CD4-positive, CD25-positive, alpha-beta regulatory T cell (primary cell): ENCODE results near the gene ENGASE. TPM values are rescaled to one million over a fixed set of nuclear protein-coding genes. Genes with fewer than 3 reads are reported as not detected.

ENCODE experiments used
- ATAC-seq, 2 donors: fragments of 150-1000 bp; cut with Tn5 transposase; one replicate each; pipeline ENCODE4 v1.10.0; 2021; ENCODE audit warnings: low read depth in 2 of 2, moderate number of reproducible peaks in 2 of 2, moderate library complexity in 1 of 2
- DNase-seq, 3 donors: peaks; one replicate each; pipeline versions ENCODE4 v3.0.0 to v3.0.0-alpha.2; 2012 to 2022; ENCODE audit warnings: mixed read lengths in 1 of 3
- H3K27ac ChIP-seq: one replicate; pipeline ENCODE4 v1.7.0; 2013; ENCODE audit warnings: mild to moderate bottlenecking, low read length; ENCODE audit not compliant: insufficient read depth, poor library complexity, severe bottlenecking
- H3K27me3 ChIP-seq: one replicate; pipeline ENCODE4 v1.7.0; 2013; ENCODE audit warnings: low read length; ENCODE audit not compliant: control insufficient read depth, insufficient read depth
- H3K36me3 ChIP-seq: one replicate; pipeline ENCODE4 v1.7.0; 2013; ENCODE audit warnings: mild to moderate bottlenecking, low read length, moderate library complexity; ENCODE audit not compliant: control insufficient read depth, insufficient read depth
- H3K4me1 ChIP-seq: 2 replicates; pipeline ENCODE4 v1.7.0; 2013; ENCODE audit warnings: mild to moderate bottlenecking, low read length; ENCODE audit not compliant: insufficient read depth, control insufficient read depth, poor library complexity, severe bottlenecking
- H3K4me3 ChIP-seq: one replicate; pipeline ENCODE4 v1.7.0; 2013; ENCODE audit warnings: low read depth, mild to moderate bottlenecking, low read length, moderate library complexity
- H3K9me3 ChIP-seq, 2 experiments: 1 replicate in 1 of 2; 2 replicates in 1 of 2; pipeline ENCODE4 v1.7.0; 2013; ENCODE audit warnings: low read length in 2 of 2, mild to moderate bottlenecking in 1 of 2, moderate library complexity in 1 of 2; ENCODE audit not compliant: control insufficient read depth in 2 of 2
- H3K27ac Mint-ChIP-seq, 3 donors: one replicate each; pipeline ENCODE4 v1.8.0; 2020 to 2022; ENCODE audit warnings: mild to moderate bottlenecking in 3 of 3, mixed read lengths in 3 of 3, moderate library complexity in 2 of 3
- H3K27me3 Mint-ChIP-seq: one replicate; pipeline ENCODE4 v1.8.0; 2022; ENCODE audit warnings: mild to moderate bottlenecking, mixed read lengths
- H3K36me3 Mint-ChIP-seq: one replicate; pipeline ENCODE4 v1.8.0; 2020; ENCODE audit warnings: mixed read lengths
- H3K4me1 Mint-ChIP-seq, 4 donors: one replicate each; pipeline ENCODE4 v1.8.0; 2020 to 2022; ENCODE audit warnings: mixed read lengths in 4 of 4, mild to moderate bottlenecking in 1 of 4
- H3K4me3 Mint-ChIP-seq, 4 donors: one replicate each; pipeline ENCODE4 v1.8.0; 2020 to 2022; ENCODE audit warnings: mild to moderate bottlenecking in 4 of 4, mixed read lengths in 4 of 4, moderate library complexity in 3 of 4
- H3K9me3 Mint-ChIP-seq, 7 donors: one replicate each; pipeline ENCODE4 v1.8.0; 2020 to 2022; ENCODE audit warnings: mixed read lengths in 7 of 7, mild to moderate bottlenecking in 3 of 7, moderate library complexity in 2 of 7
- polyA plus RNA-seq, 4 donors: library from polyadenylated mRNA; unstranded; fragments of 300-500 nt; fragmentation: Illumina TruSeq; gene quantifications; one replicate each; pipeline ENCODE4 v1.2.3, GENCODE V29; 2021
- total RNA-seq: library from RNA; stranded (reverse); gene quantifications from one replicate; pipeline ENCODE4 v1.2.3, GENCODE V29; 2022

ENGASE gene
- total and polyA plus RNA-seq, 5 donors from 2014 or later, result 1.1 to 91.9 (median 2.6) TPM

GRCh38 chr17:79090443-79091225, 16.0 kb downstream of the ENGASE start:
- H3K4me3 ChIP-seq, result no peak overlapping the region
- peaks cover 0 to 2% (median 0%) of the 10 kb centered on the region in 7 donors for H3K9me3 Mint-ChIP-seq
- no peak overlapping the region for H3K27ac ChIP-seq
- H3K27me3 Mint-ChIP-seq, result peaks cover 4% of the 10 kb centered on the region
- no peaks in the 10 kb centered on the region for H3K36me3 Mint-ChIP-seq
- H3K36me3 ChIP-seq, result no peaks in the 10 kb centered on the region
- H3K27me3 ChIP-seq, result peaks cover 1% of the 10 kb centered on the region
- no peak for ATAC-seq
- no peak for DNase-seq
- no peak overlapping the region for H3K4me3 Mint-ChIP-seq
- no peak overlapping the region for H3K27ac Mint-ChIP-seq
- no peaks in the 10 kb centered on the region for H3K9me3 ChIP-seq
- peaks cover 12% of the 10 kb centered on the region for H3K4me1 ChIP-seq
- peaks cover 0 to 10% (median under 1%) of the 10 kb centered on the region in 4 donors for H3K4me1 Mint-ChIP-seq

- peaks cover 4% of the 10 kb centered on the region for H3K27me3 ChIP-seq
- Mint-ChIP-seq H3K4me1 (peaks cover 0 to 10% (median under 1%) of the 10 kb centered on the region in 4 donors), H3K27me3 (peaks cover 4% of the 10 kb centered on the region), H3K36me3 (no peaks in the 10 kb centered on the region), H3K9me3 (peaks cover 0 to 2% (median 0%) of the 10 kb centered on the region in 7 donors), H3K27ac (no peak overlapping the region), H3K4me3 (no peak overlapping the region)
- no peaks in the 10 kb centered on the region for H3K36me3 ChIP-seq
- H3K27ac ChIP-seq, result no peak overlapping the region
- ATAC-seq (no peak), DNase-seq (no peak)
- peaks cover 12% of the 10 kb centered on the region for H3K4me1 ChIP-seq
- no peaks in the 10 kb centered on the region for H3K9me3 ChIP-seq
- H3K4me3 ChIP-seq, result no peak overlapping the region
Observed at GRCh38 chr17:79091226-79091670, 16.6 kb downstream of the ENGASE start.

- H3K4me1 ChIP-seq, result peaks cover 15% of the 10 kb centered on the region
- H3K27ac ChIP-seq, result no peak overlapping the region
- DNase-seq, result no peak
- H3K4me3 ChIP-seq, result no peak overlapping the region
- peaks cover 0 to 2% (median 0%) of the 10 kb centered on the region in 7 donors for H3K9me3 Mint-ChIP-seq
- H3K4me1 Mint-ChIP-seq, result peaks cover 0 to 10% (median under 1%) of the 10 kb centered on the region in 4 donors
- peak overlapping the region in 1 of 4 donors; percentile 68 for H3K4me3 Mint-ChIP-seq
- no peaks in the 10 kb centered on the region for H3K36me3 Mint-ChIP-seq
- no peak overlapping the region for H3K27ac Mint-ChIP-seq
- no peak for ATAC-seq
- H3K27me3 ChIP-seq, result peaks cover 4% of the 10 kb centered on the region
- H3K36me3 ChIP-seq, result no peaks in the 10 kb centered on the region
- H3K9me3 ChIP-seq, result no peaks in the 10 kb centered on the region
- H3K27me3 Mint-ChIP-seq, result peaks cover 9% of the 10 kb centered on the region
Observed at GRCh38 chr17:79092567-79092966, 17.9 kb downstream of the ENGASE start.

GRCh38 chr17:79093270-79093669, 18.6 kb downstream of the ENGASE start:
- no peak overlapping the region for H3K4me3 Mint-ChIP-seq
- peaks cover 0 to 2% (median 0%) of the 10 kb centered on the region in 7 donors for H3K9me3 Mint-ChIP-seq
- Histone ChIP-seq H3K4me3 (no peak overlapping the region), H3K9me3 (no peaks in the 10 kb centered on the region), H3K4me1 (peaks cover 15% of the 10 kb centered on the region), H3K36me3 (no peaks in the 10 kb centered on the region), H3K27me3 (peaks cover 4% of the 10 kb centered on the region), H3K27ac (no peak overlapping the region)
- no peak overlapping the region for H3K27ac Mint-ChIP-seq
- DNase-seq (no peak), ATAC-seq (no peak)
- peaks cover 0 to 14% (median under 1%) of the 10 kb centered on the region in 4 donors for H3K4me1 Mint-ChIP-seq
- H3K36me3 Mint-ChIP-seq, result no peaks in the 10 kb centered on the region
- peaks cover 16% of the 10 kb centered on the region for H3K27me3 Mint-ChIP-seq

GRCh38 chr17:79094261-79094660, 19.6 kb downstream of the ENGASE start:
- DNase-seq (no peak), ATAC-seq (no peak)
- Mint-ChIP-seq H3K27ac (no peak overlapping the region), H3K9me3 (peaks cover 0 to 2% (median 0%) of the 10 kb centered on the region in 7 donors), H3K4me1 (peaks cover 0 to 14% (median under 1%) of the 10 kb centered on the region in 4 donors), H3K4me3 (no peak overlapping the region), H3K27me3 (peaks cover 25% of the 10 kb centered on the region), H3K36me3 (no peaks in the 10 kb centered on the region)
- no peak overlapping the region for H3K4me3 ChIP-seq
- no peak overlapping the region for H3K27ac ChIP-seq
- no peaks in the 10 kb centered on the region for H3K36me3 ChIP-seq
- no peaks in the 10 kb centered on the region for H3K9me3 ChIP-seq
- peaks cover 4% of the 10 kb centered on the region for H3K27me3 ChIP-seq
- H3K4me1 ChIP-seq, result peaks cover 15% of the 10 kb centered on the region

GRCh38 chr17:79095345-79096055, 20.9 kb downstream of the ENGASE start:
- Histone ChIP-seq H3K27me3 (peaks cover 4% of the 10 kb centered on the region), H3K36me3 (no peaks in the 10 kb centered on the region), H3K9me3 (no peaks in the 10 kb centered on the region), H3K4me1 (peaks cover 15% of the 10 kb centered on the region), H3K27ac (no peak overlapping the region), H3K4me3 (no peak overlapping the region)
- H3K9me3 Mint-ChIP-seq, result peaks cover 0 to 4% (median 0%) of the 10 kb centered on the region in 7 donors
- peaks cover 33% of the 10 kb centered on the region for H3K27me3 Mint-ChIP-seq
- DNase-seq, result no peak
- H3K27ac Mint-ChIP-seq, result no peak overlapping the region
- no peaks in the 10 kb centered on the region for H3K36me3 Mint-ChIP-seq
- H3K4me3 Mint-ChIP-seq, result no peak overlapping the region
- peak in 1 of 2 donors; percentile 32 for ATAC-seq
- peaks cover 0 to 14% (median under 1%) of the 10 kb centered on the region in 4 donors for H3K4me1 Mint-ChIP-seq

GRCh38 chr17:79096477-79096876, 21.9 kb downstream of the ENGASE start:
- Mint-ChIP-seq H3K4me1 (peaks cover 0 to 14% (median 0%) of the 10 kb centered on the region in 4 donors), H3K27ac (no peak overlapping the region), H3K36me3 (no peaks in the 10 kb centered on the region), H3K9me3 (peaks cover 0 to 4% (median 0%) of the 10 kb centered on the region in 7 donors), H3K27me3 (peaks cover 33% of the 10 kb centered on the region), H3K4me3 (no peak overlapping the region)
- no peak overlapping the region for H3K27ac ChIP-seq
- H3K9me3 ChIP-seq, result no peaks in the 10 kb centered on the region
- no peak for ATAC-seq
- H3K36me3 ChIP-seq, result no peaks in the 10 kb centered on the region
- no peak overlapping the region for H3K4me3 ChIP-seq
- peaks cover 15% of the 10 kb centered on the region for H3K4me1 ChIP-seq
- H3K27me3 ChIP-seq, result peaks cover 4% of the 10 kb centered on the region
- DNase-seq, result no peak
